NT2/D1 (cell line): ENCODE measurements around the gene OGA.

ENCODE experiments used
- SUZ12 ChIP-seq: IDR thresholded peaks from 2 replicates; pipeline ENCODE4 v1.6.1; 2011; ENCODE audit not compliant: insufficient read length, insufficient read depth; ENCODE audit errors: extremely low read depth
- ZNF274 ChIP-seq: IDR thresholded peaks from 2 replicates; pipeline ENCODE4 v1.6.1; 2011; ENCODE audit warnings: mild to moderate bottlenecking, low read depth, low read length

DNA sequence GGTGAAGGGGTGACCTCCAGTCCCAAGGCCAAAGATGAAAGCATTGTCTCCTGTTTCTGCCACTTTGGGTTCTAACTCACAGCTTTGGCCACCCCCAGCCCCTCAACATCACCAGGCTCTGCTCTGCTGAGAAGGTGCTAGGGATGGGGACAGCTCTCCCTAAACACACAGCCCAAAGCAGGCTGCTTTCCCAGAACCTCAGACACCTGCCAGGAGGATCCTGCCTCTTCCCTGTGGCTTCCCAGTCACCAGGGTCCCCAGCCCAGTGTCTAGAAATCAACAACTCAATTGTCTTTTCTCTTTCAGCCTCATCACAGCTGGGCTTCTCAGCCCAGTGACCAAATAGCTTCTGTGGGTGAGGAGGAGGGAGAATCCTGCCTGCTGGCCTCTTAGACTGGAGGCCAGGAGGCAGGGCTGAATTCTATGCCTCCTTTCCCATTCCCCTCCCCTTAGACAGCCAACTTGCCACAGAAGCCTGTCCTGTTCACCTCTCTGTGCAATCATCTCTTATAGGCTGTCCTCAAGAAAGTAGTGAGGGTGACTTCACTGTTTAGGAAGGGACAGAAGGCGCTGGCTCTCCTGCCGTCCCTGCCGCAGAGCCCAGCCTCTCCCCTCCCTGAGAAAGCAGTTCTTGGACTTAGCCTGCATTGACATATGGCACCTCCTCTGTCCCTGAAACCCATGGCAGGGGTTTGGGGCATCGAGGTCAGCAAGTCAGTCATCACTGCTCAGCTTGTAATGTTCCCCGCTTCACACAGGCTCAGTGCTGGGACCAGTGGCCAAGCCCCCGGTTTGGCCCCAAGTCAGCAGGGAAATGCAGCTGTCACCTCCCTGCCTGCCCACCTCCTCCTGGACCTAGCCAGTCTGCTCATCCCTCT, 46.0 kb downstream of the OGA start:
- TF ChIP-seq SUZ12 (no peak), ZNF274 (no peak)
